Liver (tissue), 9 donors: Measurements from ENCODE around the gene ZFP42. TPM values are rescaled to one million over a fixed set of nuclear protein-coding genes. Genes with fewer than 3 reads are reported as not detected.

Experiments
- DNase-seq: peaks from one replicate; pipeline ENCODE4 v3.0.0-alpha.2; 2017; ENCODE audit warnings: low spot score
- H3K27ac ChIP-seq, 2 donors: one replicate each; pipeline ENCODE4 v1.7.0; 2013; ENCODE audit warnings: inconsistent platforms in 2 of 2, low read length in 2 of 2, control low read depth in 1 of 2, low read depth in 1 of 2, mild to moderate bottlenecking in 1 of 2
- H3K27me3 ChIP-seq, 4 donors: one replicate each; pipeline versions ENCODE4 v1.6.1 to v1.7.0; 2013; ENCODE audit warnings: low read length in 3 of 4, inconsistent platforms in 1 of 4, mild to moderate bottlenecking in 1 of 4, moderate library complexity in 1 of 4; ENCODE audit not compliant: control insufficient read depth in 4 of 4, insufficient read depth in 4 of 4
- H3K36me3 ChIP-seq, 4 donors: one replicate each; pipeline versions ENCODE4 v1.6.1 to v1.7.0; 2013; ENCODE audit warnings: low read length in 3 of 4, mild to moderate bottlenecking in 3 of 4, low read depth in 1 of 4, moderate library complexity in 1 of 4; ENCODE audit not compliant: control insufficient read depth in 4 of 4, insufficient read depth in 3 of 4
- H3K4me1 ChIP-seq, 4 donors: one replicate each; pipeline versions ENCODE4 v1.6.1 to v1.7.0; 2013; ENCODE audit warnings: low read length in 3 of 4, mild to moderate bottlenecking in 3 of 4, moderate library complexity in 1 of 4; ENCODE audit not compliant: control insufficient read depth in 4 of 4, insufficient read depth in 4 of 4
- H3K4me3 ChIP-seq, 3 donors: one replicate each; pipeline versions ENCODE4 v1.6.1 to v1.7.0; 2013; ENCODE audit warnings: low read length in 3 of 3, control low read depth in 1 of 3, low read depth in 1 of 3, mild to moderate bottlenecking in 1 of 3
- H3K9ac ChIP-seq, 2 donors: one replicate each; pipeline ENCODE4 v1.7.0; 2013; ENCODE audit warnings: low read length in 2 of 2, mild to moderate bottlenecking in 2 of 2, moderate library complexity in 2 of 2, control low read depth in 1 of 2, low read depth in 1 of 2
- H3K9me3 ChIP-seq, 4 donors: one replicate each; pipeline versions ENCODE4 v1.6.1 to v1.7.0; 2013; ENCODE audit warnings: low read length in 3 of 4; ENCODE audit not compliant: control insufficient read depth in 4 of 4
- ATF3 ChIP-seq: IDR thresholded peaks from 2 replicates; pipeline ENCODE4 v1.6.1; 2016; ENCODE audit warnings: antibody characterized with exemption
- CTCF ChIP-seq: fragments of 150-350 bp; IDR thresholded peaks from 2 replicates; pipeline ENCODE4 v1.5.1; 2017; ENCODE audit warnings: improper control_type of control experiment, low read depth, low read length; ENCODE audit not compliant: missing input control
- EGR1 ChIP-seq, 2 donors: IDR thresholded peaks; 2 replicates each; pipeline ENCODE4 v1.6.1; 2016 to 2018; ENCODE audit warnings: antibody characterized with exemption in 2 of 2, low read depth in 2 of 2
- FOXA1 ChIP-seq: IDR thresholded peaks from 2 replicates; pipeline ENCODE4 v1.6.1; 2016; ENCODE audit warnings: antibody characterized with exemption
- FOXA2 ChIP-seq: IDR thresholded peaks from 2 replicates; pipeline ENCODE4 v1.6.1; 2016; ENCODE audit warnings: antibody characterized with exemption
- GABPA ChIP-seq, 2 donors: IDR thresholded peaks in 1 of 2; conservative IDR thresholded peaks in 1 of 2; 2 replicates each; pipeline ENCODE4 v1.6.1; 2016; ENCODE audit warnings: antibody characterized with exemption in 2 of 2, mild to moderate bottlenecking in 1 of 2, moderate library complexity in 1 of 2
- HNF4A ChIP-seq, 2 donors: conservative IDR thresholded peaks; 2 replicates each; pipeline ENCODE4 v1.6.1; 2016; ENCODE audit warnings: antibody characterized with exemption in 2 of 2, mild to moderate bottlenecking in 2 of 2
- HNF4G ChIP-seq: IDR thresholded peaks from 2 replicates; pipeline ENCODE4 v1.6.1; 2016; ENCODE audit warnings: antibody characterized with exemption
- JUND ChIP-seq, 2 donors: IDR thresholded peaks; 2 replicates each; pipeline ENCODE4 v1.6.1; 2016; ENCODE audit warnings: antibody characterized with exemption in 2 of 2
- MAX ChIP-seq: IDR thresholded peaks from 2 replicates; pipeline ENCODE4 v1.6.1; 2016; ENCODE audit warnings: antibody characterized with exemption
- NR2F2 ChIP-seq: IDR thresholded peaks from 2 replicates; pipeline ENCODE4 v1.6.1; 2016; ENCODE audit warnings: antibody characterized with exemption
- RAD21 ChIP-seq, 2 donors: IDR thresholded peaks; 2 replicates each; pipeline ENCODE4 v1.6.1; 2016; ENCODE audit warnings: antibody characterized with exemption in 2 of 2, mild to moderate bottlenecking in 2 of 2
- REST ChIP-seq: IDR thresholded peaks from 2 replicates; pipeline ENCODE4 v1.6.1; 2016; ENCODE audit warnings: antibody characterized with exemption, mild to moderate bottlenecking
- RXRA ChIP-seq, 2 donors: IDR thresholded peaks; 2 replicates each; pipeline ENCODE4 v1.6.1; 2017 to 2018; ENCODE audit warnings: antibody characterized with exemption in 2 of 2, mild to moderate bottlenecking in 1 of 2
- SP1 ChIP-seq: IDR thresholded peaks from 2 replicates; pipeline ENCODE4 v1.6.1; 2018; ENCODE audit warnings: antibody characterized with exemption, mild to moderate bottlenecking
- TAF1 ChIP-seq: conservative IDR thresholded peaks from 2 replicates; pipeline ENCODE4 v1.6.1; 2016; ENCODE audit warnings: antibody characterized with exemption, mild to moderate bottlenecking
- YY1 ChIP-seq: IDR thresholded peaks from 2 replicates; pipeline ENCODE4 v1.6.1; 2016; ENCODE audit warnings: antibody characterized with exemption, mild to moderate bottlenecking
- ZBTB33 ChIP-seq: IDR thresholded peaks from 2 replicates; pipeline ENCODE4 v1.6.1; 2016; ENCODE audit warnings: antibody characterized with exemption
- WGBS: extraction: QIAGEN DNeasy Blood & Tissue Kit; methylation state at CpG from one replicate; pipeline ENCODE4 v1.1.7; 2013; 5-methylcytosine and 5-hydroxymethylcytosine counted together
- polyA plus RNA-seq, 2 donors: library from polyadenylated mRNA; stranded (reverse) in 1 of 2; unstranded in 1 of 2; fragments of 200-250 nt in 1 of 2; fragments of >200 nt in 1 of 2; fragmentation: Nextera tagmentation in 1 of 2; extraction: Ambion mirVana in 1 of 2; gene quantifications; one replicate each; pipeline versions ENCODE4 v1.2.1 to v1.2.3, GENCODE V29; 2013 to 2015
- total RNA-seq, 2 donors: library from RNA; depleted of rRNA; stranded (reverse); fragments of >200 nt; gene quantifications; one replicate each; pipeline ENCODE4 v1.2.3, GENCODE V29; 2014
- donor health status: healthy.
- donor health status: healthy.
- donor health status: healthy.
- donor health status: healthy.
- donor health status: healthy.

ZFP42 gene
- total and polyA plus RNA-seq, 4 donors, result not detected

GRCh38 chr4:188046657-188047056, 51.1 kb downstream of the ZFP42 start:
- H3K27me3 ChIP-seq, result peaks cover 0 to 2% (median 0%) of the 10 kb centered on the region in 4 donors
- 66% methylated on average over 3 of the region's 3 CpGs for WGBS
- H3K27ac ChIP-seq, result no peak overlapping the region
- no peak for DNase-seq
- H3K4me1 ChIP-seq, result no peaks in the 10 kb centered on the region
- no peak overlapping the region for H3K4me3 ChIP-seq
- no peak for TF ChIP-seq ZBTB33
- no peak for TF ChIP-seq HNF4A (conservative IDR thresholded peaks at IDR 0.05)
- no peak for TF ChIP-seq EGR1 (IDR thresholded peaks at IDR 0.05; ENCODE audit: low read depth in 2 of 2)
- TF ChIP-seq RXRA (IDR thresholded peaks at IDR 0.05), result no peak
- TF ChIP-seq YY1, result no peak
- no peak for TF ChIP-seq REST
- no peak for TF ChIP-seq JUND (IDR thresholded peaks at IDR 0.05)
- no peak for TF ChIP-seq TAF1
- TF ChIP-seq ATF3, result no peak
- TF ChIP-seq FOXA2, result no peak
- no peak for TF ChIP-seq FOXA1
- TF ChIP-seq NR2F2, result no peak
- TF ChIP-seq HNF4G, result no peak
- no peak for TF ChIP-seq MAX
- TF ChIP-seq RAD21 (IDR thresholded peaks at IDR 0.05), result no peak
- TF ChIP-seq GABPA (IDR thresholded peaks at IDR 0.05 in 1 of 2, conservative IDR thresholded peaks at IDR 0.05 in 1 of 2), result no peak
- TF ChIP-seq SP1, result no peak
- no peak for TF ChIP-seq CTCF
- H3K9ac ChIP-seq, result no peak overlapping the region
- H3K36me3 ChIP-seq, result no peaks in the 10 kb centered on the region
- H3K9me3 ChIP-seq, result no peaks in the 10 kb centered on the region
